ENCODE data around the gene PBX1.

The PBX1 gene

GRCh38 chr1:164876398-164877116 is 317.6 kb downstream of the PBX1 start:
- TF ChIP-seq, protein P1, sequence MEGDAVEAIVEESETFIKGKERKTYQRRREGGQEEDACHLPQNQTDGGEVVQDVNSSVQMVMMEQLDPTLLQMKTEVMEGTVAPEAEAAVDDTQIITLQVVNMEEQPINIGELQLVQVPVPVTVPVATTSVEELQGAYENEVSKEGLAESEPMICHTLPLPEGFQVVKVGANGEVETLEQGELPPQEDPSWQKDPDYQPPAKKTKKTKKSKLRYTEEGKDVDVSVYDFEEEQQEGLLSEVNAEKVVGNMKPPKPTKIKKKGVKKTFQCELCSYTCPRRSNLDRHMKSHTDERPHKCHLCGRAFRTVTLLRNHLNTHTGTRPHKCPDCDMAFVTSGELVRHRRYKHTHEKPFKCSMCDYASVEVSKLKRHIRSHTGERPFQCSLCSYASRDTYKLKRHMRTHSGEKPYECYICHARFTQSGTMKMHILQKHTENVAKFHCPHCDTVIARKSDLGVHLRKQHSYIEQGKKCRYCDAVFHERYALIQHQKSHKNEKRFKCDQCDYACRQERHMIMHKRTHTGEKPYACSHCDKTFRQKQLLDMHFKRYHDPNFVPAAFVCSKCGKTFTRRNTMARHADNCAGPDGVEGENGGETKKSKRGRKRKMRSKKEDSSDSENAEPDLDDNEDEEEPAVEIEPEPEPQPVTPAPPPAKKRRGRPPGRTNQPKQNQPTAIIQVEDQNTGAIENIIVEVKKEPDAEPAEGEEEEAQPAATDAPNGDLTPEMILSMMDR (IDR thresholded peaks at IDR 0.05; ENCODE audit: low read depth, low read length, poor library complexity, severe bottlenecking) = no peak
- no peak for TF ChIP-seq EZH2phosphoT487 (IDR thresholded peaks at IDR 0.05; ENCODE audit: borderline replicate concordance, low read length)
- Histone ChIP-seq H4K20me1 (ENCODE audit: control insufficient read depth, insufficient read depth, low read depth, low read length) (no peaks in the 10 kb centered on the region), H3F3A (ENCODE audit: control insufficient read depth, insufficient read depth) (no peaks in the 10 kb centered on the region), H3K79me2 (ENCODE audit: control insufficient read depth, low read length) (no peaks in the 10 kb centered on the region), H3K9me2 (replicated peaks; ENCODE audit: control insufficient read depth, low read length) (no peaks in the 10 kb centered on the region), H3K4me2 (ENCODE audit: low read length) (no peak overlapping the region), H3K27ac (ENCODE audit: low read depth, low read length) (no peak overlapping the region), H3K36me3 (ENCODE audit: control insufficient read depth, low read length) (no peaks in the 10 kb centered on the region), H3K4me1 (ENCODE audit: control insufficient read depth, low read length) (no peaks in the 10 kb centered on the region), H3K27me3 (ENCODE audit: control insufficient read depth, low read length) (no peaks in the 10 kb centered on the region), H3K9me3 (ENCODE audit: control insufficient read depth, insufficient read depth, low read length) (no peaks in the 10 kb centered on the region), H3K4me3 (ENCODE audit: low read length) (no peak overlapping the region)

GRCh38 chr1:164880199-164880598 is 321.2 kb downstream of the PBX1 start:
- Histone ChIP-seq H3K9me3 (ENCODE audit: control insufficient read depth, insufficient read depth, low read length) (no peaks in the 10 kb centered on the region), H3K27ac (ENCODE audit: low read depth, low read length) (no peak overlapping the region), H3K4me1 (ENCODE audit: control insufficient read depth, low read length) (no peaks in the 10 kb centered on the region), H3K27me3 (ENCODE audit: control insufficient read depth, low read length) (no peaks in the 10 kb centered on the region), H4K20me1 (ENCODE audit: control insufficient read depth, insufficient read depth, low read depth, low read length) (no peaks in the 10 kb centered on the region), H3F3A (ENCODE audit: control insufficient read depth, insufficient read depth) (no peaks in the 10 kb centered on the region), H3K9me2 (replicated peaks; ENCODE audit: control insufficient read depth, low read length) (no peaks in the 10 kb centered on the region), H3K4me2 (ENCODE audit: low read length) (no peak overlapping the region), H3K79me2 (ENCODE audit: control insufficient read depth, low read length) (no peaks in the 10 kb centered on the region), H3K4me3 (ENCODE audit: low read length) (no peak overlapping the region), H3K36me3 (ENCODE audit: control insufficient read depth, low read length) (no peaks in the 10 kb centered on the region)
- TF ChIP-seq, protein P1 (IDR thresholded peaks at IDR 0.05; ENCODE audit: low read depth, low read length, poor library complexity, severe bottlenecking) = no peak
- no peak for TF ChIP-seq EZH2phosphoT487 (IDR thresholded peaks at IDR 0.05; ENCODE audit: borderline replicate concordance, low read length)

- Histone ChIP-seq H3F3A (ENCODE audit: control insufficient read depth, insufficient read depth) (no peaks in the 10 kb centered on the region), H3K4me1 (ENCODE audit: control insufficient read depth, low read length) (no peaks in the 10 kb centered on the region), H3K27ac (ENCODE audit: low read depth, low read length) (no peak overlapping the region), H3K27me3 (ENCODE audit: control insufficient read depth, low read length) (no peaks in the 10 kb centered on the region), H3K4me2 (ENCODE audit: low read length) (no peak overlapping the region), H3K79me2 (ENCODE audit: control insufficient read depth, low read length) (no peaks in the 10 kb centered on the region), H3K9me3 (ENCODE audit: control insufficient read depth, insufficient read depth, low read length) (no peaks in the 10 kb centered on the region), H4K20me1 (ENCODE audit: control insufficient read depth, insufficient read depth, low read depth, low read length) (no peaks in the 10 kb centered on the region), H3K4me3 (ENCODE audit: low read length) (no peak overlapping the region), H3K9me2 (replicated peaks; ENCODE audit: control insufficient read depth, low read length) (no peaks in the 10 kb centered on the region), H3K36me3 (ENCODE audit: control insufficient read depth, low read length) (no peaks in the 10 kb centered on the region)
- no peak for TF ChIP-seq EZH2phosphoT487 (IDR thresholded peaks at IDR 0.05; ENCODE audit: borderline replicate concordance, low read length)
- TF ChIP-seq, protein P1 (IDR thresholded peaks at IDR 0.05; ENCODE audit: low read depth, low read length, poor library complexity, severe bottlenecking) = no peak
These were observed 321.7 kb downstream of the PBX1 start for GRCh38 chr1:164880644-164881043.

Measured in DOHH2 (cell line).